PC-3 (cell line): ENCODE measurements around the gene CTDNEP1. TPM values are rescaled to one million over a fixed set of nuclear protein-coding genes. Genes with fewer than 3 reads are reported as not detected.

Experiments
- ATAC-seq: fragments of 200-7000 bp; cut with Tn5 transposase; 2 replicates; pipeline ENCODE4 v1.9.1; 2020; ENCODE audit warnings: mild to moderate bottlenecking, moderate library complexity
- BruUV-seq: library from RNA; stranded (reverse); fragments of 400-500 nt; replicated peaks from 2 replicates; lab custom pipeline; 2021; lab: Mats Ljungman, UMichigan
- CTCF ChIA-PET: fragments of 300-600 bp; sonication (Branson Sonifier 250); formaldehyde crosslinking; loops from one replicate; lab custom pipeline; 2022; ENCODE audit warnings: antibody characterized with exemption; lab: Charles Lee
- POLR2A ChIA-PET: fragments of 300-600 bp; sonication (Branson Sonifier 250); formaldehyde crosslinking; loops from one replicate; lab custom pipeline; 2022; ENCODE audit warnings: antibody characterized with exemption; ENCODE audit not compliant: unreplicated experiment; lab: Charles Lee
- DNase-seq: peaks from one replicate; pipeline ENCODE4 v3.0.0-alpha.2; 2015
- H2AFZ ChIP-seq: fragments of 300-600 bp; sonication (generic); 2 replicates; pipeline ENCODE4 v1.6.0; 2016; ENCODE audit warnings: antibody characterized with exemption, low read length
- H3F3A ChIP-seq: fragments of 300-600 bp; sonication (generic); one replicate; pipeline ENCODE4 v1.6.0; 2017; ENCODE audit warnings: antibody characterized with exemption, low read length, control low read depth, mild to moderate bottlenecking; ENCODE audit not compliant: unreplicated experiment
- H3K27ac ChIP-seq: fragments of 300-600 bp; sonication (generic); 2 replicates; pipeline ENCODE4 v1.5.1; 2016; ENCODE audit warnings: mild to moderate bottlenecking, low read length
- H3K27me3 ChIP-seq: fragments of 300-600 bp; sonication (generic); 2 replicates; pipeline ENCODE4 v1.6.1; 2016; ENCODE audit warnings: low read length, mixed read lengths
- H3K36me3 ChIP-seq: fragments of 300-600 bp; sonication (generic); 2 replicates; pipeline ENCODE4 v1.6.1; 2016; ENCODE audit warnings: low read depth, mixed run types, low read length, mixed read lengths
- H3K4me1 ChIP-seq: fragments of 300-600 bp; sonication (generic); 2 replicates; pipeline ENCODE4 v1.5.1; 2016; ENCODE audit warnings: low read length; ENCODE audit not compliant: insufficient read depth
- H3K4me2 ChIP-seq: fragments of 300-600 bp; sonication (generic); 2 replicates; pipeline ENCODE4 v1.6.0; 2016; ENCODE audit warnings: low read length
- H3K4me3 ChIP-seq: fragments of 300-600 bp; sonication (generic); 2 replicates; pipeline ENCODE4 v1.5.1; 2016; ENCODE audit warnings: mild to moderate bottlenecking, low read length, mixed read lengths
- H3K79me2 ChIP-seq: fragments of 300-600 bp; sonication (generic); 2 replicates; pipeline ENCODE4 v1.6.1; 2017; ENCODE audit warnings: low read length, mixed read lengths
- H3K9ac ChIP-seq: fragments of 300-600 bp; sonication (generic); 2 replicates; pipeline ENCODE4 v1.6.0; 2016; ENCODE audit warnings: mild to moderate bottlenecking, low read length
- H3K9me2 ChIP-seq: fragments of 300-600 bp; sonication (generic); replicated peaks from 2 replicates; pipeline ENCODE4 v1.6.1; 2016; ENCODE audit warnings: mixed run types, low read length, mixed read lengths
- H3K9me3 ChIP-seq: fragments of 300-600 bp; sonication (generic); 2 replicates; pipeline ENCODE4 v1.6.1; 2016; ENCODE audit warnings: low read length, mixed read lengths
- H4K20me1 ChIP-seq: fragments of 300-600 bp; sonication (generic); 2 replicates; pipeline ENCODE4 v1.6.1; 2016; ENCODE audit warnings: low read length, mixed read lengths
- EZH2 ChIP-seq: fragments of 300-600 bp; sonication (generic); IDR thresholded peaks from one replicate; pipeline ENCODE4 v1.6.1; 2017; ENCODE audit warnings: antibody characterized with exemption, mild to moderate bottlenecking, low read length; ENCODE audit not compliant: unreplicated experiment
- EZH2phosphoT487 ChIP-seq: fragments of 300-600 bp; sonication (generic); IDR thresholded peaks from 2 replicates; pipeline ENCODE4 v1.6.1; 2018; ENCODE audit warnings: mild to moderate bottlenecking, antibody characterized with exemption, low read length, borderline replicate concordance
- intact Hi-C: fragments of 100-400 bp; cut with micrococcal nuclease; formaldehyde crosslinking; loops from 2 replicates; pipeline ENCODE4 v1.9.0; 2023
- total RNA-seq: library from RNA; depleted of rRNA; stranded (reverse); fragments of >200 nt; gene quantifications from 2 replicates; pipeline ENCODE4 v1.2.3, GENCODE V29; 2014
- TF ChIP-seq, protein P1 (sequence below): fragments of 300-600 bp; sonication (generic); conservative IDR thresholded peaks from 2 replicates; pipeline ENCODE4 v1.5.1; 2017; ENCODE audit warnings: antibody characterized with exemption, low read depth, mild to moderate bottlenecking, low read length

The CTDNEP1 gene
- total RNA-seq, 1 experiment from 2014 or later, result 52.4 TPM

- Histone ChIP-seq H3K9me2 (no peaks in the 10 kb centered on the region), H3K79me2 (peaks cover 7% of the 10 kb centered on the region), H3K9ac (no peak overlapping the region), H4K20me1 (no peaks in the 10 kb centered on the region), H3K9me3 (no peaks in the 10 kb centered on the region), H3K36me3 (no peaks in the 10 kb centered on the region), H3K4me1 (no peaks in the 10 kb centered on the region), H3K4me2 (no peak overlapping the region), H3K4me3 (no peak overlapping the region), H2AFZ (no peak overlapping the region), H3K27me3 (no peaks in the 10 kb centered on the region), H3K27ac (no peak overlapping the region), H3F3A (no peaks in the 10 kb centered on the region)
- ATAC-seq, result no peak
- DNase-seq, result no peak
- ChIA-PET CTCF (no interaction called here), POLR2A (no interaction called here)
- BruUV-seq, result no TSS peak
- intact Hi-C loops, result no loop called here
- TF ChIP-seq, protein P1, sequence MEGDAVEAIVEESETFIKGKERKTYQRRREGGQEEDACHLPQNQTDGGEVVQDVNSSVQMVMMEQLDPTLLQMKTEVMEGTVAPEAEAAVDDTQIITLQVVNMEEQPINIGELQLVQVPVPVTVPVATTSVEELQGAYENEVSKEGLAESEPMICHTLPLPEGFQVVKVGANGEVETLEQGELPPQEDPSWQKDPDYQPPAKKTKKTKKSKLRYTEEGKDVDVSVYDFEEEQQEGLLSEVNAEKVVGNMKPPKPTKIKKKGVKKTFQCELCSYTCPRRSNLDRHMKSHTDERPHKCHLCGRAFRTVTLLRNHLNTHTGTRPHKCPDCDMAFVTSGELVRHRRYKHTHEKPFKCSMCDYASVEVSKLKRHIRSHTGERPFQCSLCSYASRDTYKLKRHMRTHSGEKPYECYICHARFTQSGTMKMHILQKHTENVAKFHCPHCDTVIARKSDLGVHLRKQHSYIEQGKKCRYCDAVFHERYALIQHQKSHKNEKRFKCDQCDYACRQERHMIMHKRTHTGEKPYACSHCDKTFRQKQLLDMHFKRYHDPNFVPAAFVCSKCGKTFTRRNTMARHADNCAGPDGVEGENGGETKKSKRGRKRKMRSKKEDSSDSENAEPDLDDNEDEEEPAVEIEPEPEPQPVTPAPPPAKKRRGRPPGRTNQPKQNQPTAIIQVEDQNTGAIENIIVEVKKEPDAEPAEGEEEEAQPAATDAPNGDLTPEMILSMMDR, result no peak
- TF ChIP-seq EZH2phosphoT487 (no peak), EZH2 (no peak)
Measured at GRCh38 chr17:7208027-7208571, 43.4 kb downstream of the CTDNEP1 start.

GRCh38 chr17:7207120-7208001 is 44.2 kb downstream of the CTDNEP1 start:
- H3K9me3 ChIP-seq, result no peaks in the 10 kb centered on the region
- H3K4me3 ChIP-seq, result no peak overlapping the region
- CTCF ChIA-PET, result interaction anchor here (0.6 kb wide), 1 partner anchor 35 kb away, joined by 3 read pairs; the partner anchor contains the start of gene GABARAP
- H3F3A ChIP-seq, result no peaks in the 10 kb centered on the region
- H3K27ac ChIP-seq, result no peak overlapping the region
- H3K9ac ChIP-seq, result no peak overlapping the region
- H3K79me2 ChIP-seq, result peaks cover 6% of the 10 kb centered on the region
- H3K9me2 ChIP-seq, result no peaks in the 10 kb centered on the region
- POLR2A ChIA-PET, result no interaction called here
- H2AFZ ChIP-seq, result no peak overlapping the region
- intact Hi-C loops, result no loop called here
- no peak for DNase-seq
- no peaks in the 10 kb centered on the region for H3K36me3 ChIP-seq
- no peaks in the 10 kb centered on the region for H3K4me1 ChIP-seq
- TF ChIP-seq EZH2, result no peak
- no peak for ATAC-seq
- no peak overlapping the region for H3K4me2 ChIP-seq
- H4K20me1 ChIP-seq, result no peaks in the 10 kb centered on the region
- H3K27me3 ChIP-seq, result no peaks in the 10 kb centered on the region
- no TSS peak for BruUV-seq

GRCh38 chr17:7205561-7205960 is 46.0 kb downstream of the CTDNEP1 start:
- Histone ChIP-seq H4K20me1 (no peaks in the 10 kb centered on the region), H3K36me3 (no peaks in the 10 kb centered on the region), H3K79me2 (no peaks in the 10 kb centered on the region), H3K27ac (no peak overlapping the region), H3K27me3 (no peaks in the 10 kb centered on the region), H3K4me1 (no peaks in the 10 kb centered on the region), H3K9me2 (no peaks in the 10 kb centered on the region), H3F3A (no peaks in the 10 kb centered on the region), H3K9ac (no peak overlapping the region), H2AFZ (no peak overlapping the region), H3K4me3 (no peak overlapping the region), H3K9me3 (no peaks in the 10 kb centered on the region), H3K4me2 (no peak overlapping the region)
- CTCF ChIA-PET, result no interaction called here
- POLR2A ChIA-PET, result no interaction called here
- no peak for ATAC-seq
- intact Hi-C loops, result no loop called here
- no TSS peak for BruUV-seq
- no peak for DNase-seq
- TF ChIP-seq, protein P1, result no peak
- TF ChIP-seq EZH2, result no peak
- TF ChIP-seq EZH2phosphoT487, result no peak
